Osteoblast (primary cell): Measurements from ENCODE around the gene ELMO1. TPM values are rescaled to one million over a fixed set of nuclear protein-coding genes. Genes with fewer than 3 reads are reported as not detected.

ENCODE experiments used
- DNase-seq: peaks from one replicate; pipeline ENCODE4 v3.0.0; 2011; ENCODE audit warnings: low spot score, mixed read lengths; ENCODE audit not compliant: insufficient read length; ENCODE audit errors: missing footprints
- H2AFZ ChIP-seq: 2 replicates; pipeline ENCODE4 v1.6.0; 2011; ENCODE audit warnings: mild to moderate bottlenecking, low read length
- H3K27ac ChIP-seq: 2 replicates; pipeline ENCODE4 v1.5.1; 2011; ENCODE audit warnings: mild to moderate bottlenecking, low read depth, low read length, moderate library complexity
- H3K27me3 ChIP-seq: 2 replicates; pipeline ENCODE4 v1.6.0; 2012; ENCODE audit warnings: mild to moderate bottlenecking, control low read depth, inconsistent platforms, low read length, moderate library complexity; ENCODE audit not compliant: insufficient read depth
- H3K36me3 ChIP-seq: 2 replicates; pipeline ENCODE4 v1.5.1; 2011; ENCODE audit warnings: mild to moderate bottlenecking, low read length, control low read depth, moderate library complexity; ENCODE audit not compliant: insufficient read depth
- H3K4me1 ChIP-seq: 2 replicates; pipeline ENCODE4 v1.5.1; 2011; ENCODE audit warnings: mild to moderate bottlenecking, low read length, control low read depth, moderate library complexity; ENCODE audit not compliant: insufficient read depth
- H3K4me2 ChIP-seq: 2 replicates; pipeline ENCODE4 v1.6.0; 2011; ENCODE audit warnings: mild to moderate bottlenecking, low read length; ENCODE audit not compliant: insufficient read depth
- H3K4me3 ChIP-seq: fragments of 200-600 bp; sonication (generic); 3 replicates; pipeline ENCODE4 v1.5.1; 2012; ENCODE audit warnings: mild to moderate bottlenecking, low read length, inconsistent platforms; ENCODE audit not compliant: insufficient read depth
- H3K79me2 ChIP-seq: 2 replicates; pipeline ENCODE4 v1.6.0; 2012; ENCODE audit warnings: mild to moderate bottlenecking, low read length, control low read depth, inconsistent platforms; ENCODE audit not compliant: insufficient read depth
- H3K9me3 ChIP-seq: 2 replicates; pipeline ENCODE4 v1.5.1; 2011; ENCODE audit warnings: low read depth, low read length, control low read depth
- H4K20me1 ChIP-seq: 2 replicates; pipeline ENCODE4 v1.6.0; 2012; ENCODE audit warnings: mild to moderate bottlenecking, low read length, control low read depth; ENCODE audit not compliant: insufficient read depth
- total RNA-seq: library from RNA; depleted of rRNA; stranded (reverse); fragments of >200 nt; gene quantifications from 2 replicates; pipeline ENCODE4 v1.2.3, GENCODE V29; 2012
- TF ChIP-seq, protein P1 (sequence below): IDR thresholded peaks from 2 replicates; pipeline ENCODE4 v1.5.1; 2011; ENCODE audit warnings: mild to moderate bottlenecking, low read depth, low read length, moderate library complexity; ENCODE audit errors: extremely low read depth

Gene ELMO1
- total RNA-seq, 1 donor = 2.2 TPM

DNA sequence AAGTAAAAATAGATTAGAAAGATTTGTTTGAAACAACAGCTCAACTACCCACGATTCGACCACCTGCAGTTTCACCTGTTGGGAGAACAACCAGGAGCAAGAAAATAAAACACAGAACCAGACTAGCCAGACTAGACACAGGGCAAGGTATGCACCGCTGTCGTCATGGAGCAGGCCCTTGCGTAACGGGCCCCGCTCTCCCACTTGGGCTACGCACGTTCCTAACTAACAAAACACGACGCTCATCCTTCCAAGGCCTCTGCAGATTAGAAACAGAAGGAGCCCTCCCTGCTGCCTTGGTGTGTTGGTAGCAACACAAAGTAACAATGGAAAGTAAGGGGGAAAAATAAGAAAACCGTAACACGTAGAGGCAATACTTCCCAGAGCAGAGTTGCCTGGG is 45.1 kb upstream of the ELMO1 start:
- Histone ChIP-seq H3K4me1 (no peaks in the 10 kb centered on the region), H3K4me2 (no peak overlapping the region), H3K27me3 (no peaks in the 10 kb centered on the region), H3K36me3 (no peaks in the 10 kb centered on the region), H4K20me1 (no peaks in the 10 kb centered on the region), H3K4me3 (no peak overlapping the region), H3K27ac (no peak overlapping the region), H3K9me3 (no peaks in the 10 kb centered on the region), H3K79me2 (no peaks in the 10 kb centered on the region), H2AFZ (no peak overlapping the region)
- TF ChIP-seq, protein P1, sequence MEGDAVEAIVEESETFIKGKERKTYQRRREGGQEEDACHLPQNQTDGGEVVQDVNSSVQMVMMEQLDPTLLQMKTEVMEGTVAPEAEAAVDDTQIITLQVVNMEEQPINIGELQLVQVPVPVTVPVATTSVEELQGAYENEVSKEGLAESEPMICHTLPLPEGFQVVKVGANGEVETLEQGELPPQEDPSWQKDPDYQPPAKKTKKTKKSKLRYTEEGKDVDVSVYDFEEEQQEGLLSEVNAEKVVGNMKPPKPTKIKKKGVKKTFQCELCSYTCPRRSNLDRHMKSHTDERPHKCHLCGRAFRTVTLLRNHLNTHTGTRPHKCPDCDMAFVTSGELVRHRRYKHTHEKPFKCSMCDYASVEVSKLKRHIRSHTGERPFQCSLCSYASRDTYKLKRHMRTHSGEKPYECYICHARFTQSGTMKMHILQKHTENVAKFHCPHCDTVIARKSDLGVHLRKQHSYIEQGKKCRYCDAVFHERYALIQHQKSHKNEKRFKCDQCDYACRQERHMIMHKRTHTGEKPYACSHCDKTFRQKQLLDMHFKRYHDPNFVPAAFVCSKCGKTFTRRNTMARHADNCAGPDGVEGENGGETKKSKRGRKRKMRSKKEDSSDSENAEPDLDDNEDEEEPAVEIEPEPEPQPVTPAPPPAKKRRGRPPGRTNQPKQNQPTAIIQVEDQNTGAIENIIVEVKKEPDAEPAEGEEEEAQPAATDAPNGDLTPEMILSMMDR = no peak
- no peak for DNase-seq

DNA sequence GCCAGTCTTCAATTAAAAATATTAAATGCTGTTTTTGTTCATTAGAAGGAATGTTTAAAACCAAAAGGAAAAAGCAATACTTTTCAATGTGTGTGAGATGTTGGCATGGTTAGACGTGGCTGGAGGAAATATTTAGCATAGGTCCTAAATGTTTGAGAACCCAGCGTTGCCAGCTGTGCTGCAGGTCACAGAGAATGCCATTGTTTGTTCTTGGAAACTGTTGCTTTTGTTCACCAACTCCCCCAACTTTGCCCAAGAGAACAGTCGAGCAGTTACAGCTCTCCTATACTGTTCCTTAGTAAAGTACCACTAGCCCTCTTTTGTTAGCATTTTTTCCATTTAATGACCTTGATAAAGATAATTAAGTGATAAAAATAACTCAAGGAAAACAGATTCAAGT is 44.5 kb upstream of the ELMO1 start:
- no peak overlapping the region for H3K4me2 ChIP-seq
- no peaks in the 10 kb centered on the region for H4K20me1 ChIP-seq
- no peaks in the 10 kb centered on the region for H3K4me1 ChIP-seq
- TF ChIP-seq, protein P1 = no peak
- H3K27ac ChIP-seq = no peak overlapping the region
- no peaks in the 10 kb centered on the region for H3K79me2 ChIP-seq
- H3K36me3 ChIP-seq = no peaks in the 10 kb centered on the region
- H3K27me3 ChIP-seq = no peaks in the 10 kb centered on the region
- no peak overlapping the region for H3K4me3 ChIP-seq
- DNase-seq = no peak
- no peak overlapping the region for H2AFZ ChIP-seq
- no peaks in the 10 kb centered on the region for H3K9me3 ChIP-seq

DNA sequence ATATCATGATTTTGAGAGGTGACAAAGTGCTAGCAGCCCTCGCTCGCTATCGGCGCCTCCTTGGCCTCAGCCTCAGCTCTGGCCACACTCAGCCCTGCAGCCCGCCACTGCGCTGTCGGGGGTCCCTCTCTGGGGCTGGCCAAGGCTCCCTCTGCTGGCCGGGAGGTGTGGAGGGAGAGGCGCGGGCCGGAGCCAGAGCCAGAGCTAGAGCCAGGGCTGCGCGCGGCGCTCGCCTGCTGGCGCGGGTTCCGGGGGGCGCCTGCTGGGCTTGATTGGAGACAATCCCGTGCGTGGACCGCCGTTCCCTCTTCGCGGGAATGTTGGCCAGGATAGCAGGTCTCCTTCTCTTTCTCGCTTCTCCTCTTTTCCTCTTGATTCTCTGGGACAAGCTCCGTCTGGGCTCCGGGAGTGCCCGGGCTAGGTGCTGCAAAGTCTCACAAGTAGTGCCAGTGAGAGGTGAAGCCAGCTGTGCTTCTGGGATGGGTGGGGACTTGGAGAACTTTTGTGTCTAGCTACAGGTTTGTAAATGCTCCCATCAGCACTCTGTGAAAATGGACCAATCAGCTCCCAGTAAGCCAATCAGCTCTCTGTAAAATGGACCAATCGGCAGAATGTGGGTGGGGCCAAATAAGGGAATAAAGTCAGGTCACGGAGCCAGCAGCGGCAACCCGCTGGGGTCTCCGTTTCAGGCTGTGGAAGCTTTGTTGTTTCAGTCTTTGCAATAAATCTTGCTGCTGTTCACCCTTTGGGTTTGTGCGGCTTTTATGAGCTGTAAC is 43.4 kb upstream of the ELMO1 start:
- Histone ChIP-seq H3K9me3 (no peaks in the 10 kb centered on the region), H3K4me3 (no peak overlapping the region), H4K20me1 (no peaks in the 10 kb centered on the region), H3K79me2 (no peaks in the 10 kb centered on the region), H3K36me3 (no peaks in the 10 kb centered on the region), H3K27ac (no peak overlapping the region), H3K4me2 (no peak overlapping the region), H2AFZ (no peak overlapping the region), H3K4me1 (no peaks in the 10 kb centered on the region), H3K27me3 (no peaks in the 10 kb centered on the region)
- TF ChIP-seq, protein P1 = no peak
- DNase-seq = no peak

DNA sequence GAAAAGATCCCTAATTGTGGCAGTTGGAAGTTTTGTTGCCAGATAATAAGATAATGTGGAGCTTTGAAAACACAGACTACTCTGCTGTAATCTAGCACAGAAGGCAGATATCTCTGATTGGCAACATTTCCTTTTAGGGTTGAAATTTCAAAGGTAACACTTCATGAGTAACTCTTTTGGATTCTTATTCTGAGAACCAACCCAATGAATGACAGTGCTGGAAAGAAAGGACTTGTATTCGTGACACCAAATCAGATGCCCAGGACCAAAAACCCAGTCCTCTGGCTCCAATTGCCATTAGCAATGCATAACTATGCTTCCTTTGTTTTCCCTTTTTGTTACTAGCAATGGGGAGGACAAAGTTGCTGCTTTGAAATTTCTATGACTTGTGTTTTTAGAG is 41.0 kb upstream of the ELMO1 start:
- no peaks in the 10 kb centered on the region for H3K27me3 ChIP-seq
- no peak overlapping the region for H3K4me3 ChIP-seq
- H3K4me1 ChIP-seq = no peaks in the 10 kb centered on the region
- no peaks in the 10 kb centered on the region for H3K79me2 ChIP-seq
- TF ChIP-seq, protein P1 = no peak
- no peak overlapping the region for H3K4me2 ChIP-seq
- no peaks in the 10 kb centered on the region for H4K20me1 ChIP-seq
- no peak for DNase-seq
- H2AFZ ChIP-seq = no peak overlapping the region
- H3K27ac ChIP-seq = no peak overlapping the region
- no peaks in the 10 kb centered on the region for H3K36me3 ChIP-seq
- H3K9me3 ChIP-seq = peaks cover 2% of the 10 kb centered on the region
